ENCODE measurements around the gene ATP1A4.
A peak's percentile ranks its signal among the peaks of the same experiment; 100 is the strongest.

ATP1A4 gene

GRCh38 chr1:160167580-160167979 is 16.2 kb downstream of the ATP1A4 start:
- no peak overlapping the region for H3K4me3 ChIP-seq (ENCODE audit: low read depth, low read length)
- DNase-seq (ENCODE audit: low read depth) = no peak

DNA sequence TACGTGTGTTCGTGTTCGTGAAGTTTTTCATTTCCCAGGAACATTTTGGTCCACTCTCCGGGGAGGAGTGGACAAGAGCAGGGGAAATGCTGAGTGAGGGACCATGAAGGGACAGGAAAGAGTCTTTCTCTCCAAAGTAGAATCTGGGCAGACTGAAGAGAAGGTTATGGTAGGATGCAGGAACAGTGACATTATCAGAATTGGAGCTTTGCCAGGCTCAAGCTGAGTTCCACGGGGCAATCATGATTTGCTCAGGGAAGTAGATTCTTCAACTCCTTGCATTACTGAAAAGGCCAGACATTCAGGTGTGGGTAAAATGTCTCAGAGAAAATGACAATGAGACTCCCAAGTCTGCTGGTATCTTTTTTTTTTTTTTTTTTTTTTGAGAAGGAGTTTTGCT is 16.6 kb downstream of the ATP1A4 start:
- no peak overlapping the region for H3K4me3 ChIP-seq (ENCODE audit: low read depth, low read length)
- DNase-seq (ENCODE audit: low read depth) = no peak

DNA sequence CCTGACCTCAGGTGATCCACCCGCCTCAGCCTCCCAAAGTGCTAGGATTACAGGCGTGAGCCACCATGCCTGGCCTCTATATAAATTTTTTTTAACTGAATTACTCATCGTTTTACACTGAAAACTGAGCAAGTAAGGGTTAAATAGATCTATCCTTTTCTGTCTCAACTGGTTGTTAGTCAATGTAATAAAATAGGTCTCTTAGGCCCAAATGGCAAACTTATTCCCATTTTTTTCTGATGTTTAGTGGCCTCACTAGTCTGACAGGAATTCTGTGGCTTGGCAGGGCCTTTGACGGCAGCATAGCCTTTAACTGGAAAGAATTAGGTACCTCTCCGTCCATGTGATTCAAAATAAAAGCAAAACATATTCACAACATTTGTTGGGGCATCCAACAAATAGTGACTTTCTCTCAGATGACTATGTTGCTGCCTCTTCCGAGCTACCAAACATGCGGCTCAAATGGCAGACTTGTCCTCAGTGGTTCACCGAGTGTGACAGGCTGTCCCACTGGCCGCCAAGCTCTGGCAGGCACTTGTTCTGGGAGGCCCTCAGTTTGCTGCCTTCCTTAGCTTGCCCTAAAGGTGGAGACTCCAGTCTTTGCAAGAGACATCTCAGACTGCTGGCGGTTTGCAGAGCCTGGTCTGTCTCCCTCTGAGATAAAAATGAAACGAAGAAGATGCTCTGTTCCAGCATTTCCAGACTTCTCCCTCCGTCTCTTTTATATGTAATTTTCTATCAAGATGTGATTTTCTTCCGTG is 17.4 kb downstream of the ATP1A4 start:
- H3K4me3 ChIP-seq (ENCODE audit: low read depth, low read length) = no peak overlapping the region
- DNase-seq (ENCODE audit: low read depth) = no peak

DNA sequence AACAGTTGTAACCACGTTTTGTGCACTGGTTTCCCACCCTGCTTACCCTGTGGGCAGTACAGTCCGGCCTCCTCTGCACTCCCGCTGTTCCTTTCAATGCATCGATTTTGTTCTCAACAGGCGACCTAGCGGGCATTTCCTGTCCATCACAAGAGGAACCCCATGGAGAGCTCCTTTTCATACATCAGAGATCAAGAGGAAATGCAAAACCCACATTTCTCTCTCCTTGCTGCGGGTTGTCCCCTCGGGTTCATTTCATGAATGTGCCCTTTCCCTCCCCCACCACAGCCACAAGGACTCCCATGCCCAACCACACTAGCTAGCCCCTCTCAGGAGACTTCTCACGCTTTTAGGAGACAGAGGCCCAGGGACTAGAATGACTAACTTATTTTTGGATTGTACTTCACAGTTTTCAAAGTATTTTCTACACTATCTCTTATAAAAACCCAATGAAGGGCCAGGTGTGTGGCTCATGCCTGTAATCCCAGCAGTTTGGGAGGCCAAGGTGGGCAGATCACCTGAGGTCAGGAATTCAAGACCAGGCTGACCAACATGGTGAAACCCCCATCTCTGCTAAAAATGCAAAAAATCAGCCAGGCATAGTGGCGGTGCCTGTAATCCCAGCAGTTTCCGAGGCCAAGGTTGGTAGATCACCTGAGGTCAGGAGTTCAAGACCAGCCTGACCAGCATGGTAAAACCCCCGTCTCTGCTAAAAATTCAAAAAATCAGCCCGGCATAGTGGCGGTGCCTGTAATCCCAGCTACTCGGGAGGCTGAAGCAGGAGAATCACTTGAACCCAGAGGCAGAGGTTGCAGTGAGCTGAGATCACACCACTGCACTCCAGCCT is 18.4 kb downstream of the ATP1A4 start:
- no peak for DNase-seq (ENCODE audit: low read depth)
- H3K4me3 ChIP-seq (ENCODE audit: low read depth, low read length) = no peak overlapping the region

DNA sequence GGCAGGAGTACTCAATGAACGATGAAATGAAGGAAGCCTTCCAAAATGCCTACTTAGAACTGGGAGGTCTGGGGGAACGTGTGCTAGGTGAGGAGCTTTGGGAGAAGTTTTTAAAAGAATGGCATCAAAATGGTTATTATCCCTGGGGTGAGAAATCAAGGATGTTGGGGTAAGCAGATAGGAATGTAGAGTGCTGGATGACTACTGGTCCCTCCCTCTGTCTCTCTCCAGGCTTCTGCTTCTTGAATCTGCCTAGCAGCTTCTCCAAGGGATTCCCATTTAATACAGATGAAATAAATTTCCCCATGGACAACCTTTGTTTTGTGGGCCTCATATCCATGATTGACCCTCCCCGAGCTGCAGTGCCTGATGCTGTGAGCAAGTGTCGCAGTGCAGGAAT is 20.0 kb downstream of the ATP1A4 start:
- no peak for DNase-seq (ENCODE audit: low read depth)
- H3K4me3 ChIP-seq (ENCODE audit: low read depth, low read length) = no peak overlapping the region

GRCh38 chr1:160171980-160172379 is 20.6 kb downstream of the ATP1A4 start:
- DNase-seq (ENCODE audit: low read depth) = no peak
- H3K4me3 ChIP-seq (ENCODE audit: low read depth, low read length) = no peak overlapping the region

DNA sequence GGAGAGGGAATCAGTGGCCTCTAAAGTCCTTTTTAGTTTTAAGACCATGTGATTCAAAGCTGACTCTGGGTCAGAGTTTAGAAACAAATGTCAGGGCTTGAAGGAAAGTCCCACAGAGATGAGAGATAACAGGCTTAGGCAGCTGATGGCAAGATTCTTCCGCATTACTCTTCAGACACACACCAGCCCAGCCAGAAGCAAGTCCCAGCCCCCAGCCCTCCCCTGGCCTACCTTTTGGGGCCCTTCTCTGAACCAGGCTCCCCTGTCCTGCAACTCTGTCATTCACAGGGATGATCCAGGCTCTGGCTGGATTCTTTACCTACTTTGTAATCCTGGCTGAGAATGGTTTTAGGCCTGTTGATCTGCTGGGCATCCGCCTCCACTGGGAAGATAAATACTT is 25.8 kb downstream of the ATP1A4 start:
- DNase-seq (ENCODE audit: low read depth) = no peak
- H3K4me3 ChIP-seq (ENCODE audit: low read depth, low read length) = no peak overlapping the region

GRCh38 chr1:160177667-160178066 is 26.3 kb downstream of the ATP1A4 start:
- no peak overlapping the region for H3K4me3 ChIP-seq (ENCODE audit: low read depth, low read length)
- DNase-seq (ENCODE audit: low read depth) = no peak

- no peak for DNase-seq (ENCODE audit: low read depth)
- H3K4me3 ChIP-seq (ENCODE audit: low read depth, low read length) = no peak overlapping the region
Measured at GRCh38 chr1:160178731-160179130, 27.3 kb downstream of the ATP1A4 start.

- DNase-seq (ENCODE audit: low read depth) = no peak
- no peak overlapping the region for H3K4me3 ChIP-seq (ENCODE audit: low read depth, low read length)
Measured at GRCh38 chr1:160179336-160179735, 27.9 kb downstream of the ATP1A4 start.

- H3K4me3 ChIP-seq (ENCODE audit: low read depth, low read length) = no peak overlapping the region
- no peak for DNase-seq (ENCODE audit: low read depth)
Measured at GRCh38 chr1:160186246-160186645, 34.8 kb downstream of the ATP1A4 start.

- no peak overlapping the region for H3K4me3 ChIP-seq (ENCODE audit: low read depth, low read length)
- no peak for DNase-seq (ENCODE audit: low read depth)
Measured at GRCh38 chr1:160186729-160187128, 35.3 kb downstream of the ATP1A4 start.

DNA sequence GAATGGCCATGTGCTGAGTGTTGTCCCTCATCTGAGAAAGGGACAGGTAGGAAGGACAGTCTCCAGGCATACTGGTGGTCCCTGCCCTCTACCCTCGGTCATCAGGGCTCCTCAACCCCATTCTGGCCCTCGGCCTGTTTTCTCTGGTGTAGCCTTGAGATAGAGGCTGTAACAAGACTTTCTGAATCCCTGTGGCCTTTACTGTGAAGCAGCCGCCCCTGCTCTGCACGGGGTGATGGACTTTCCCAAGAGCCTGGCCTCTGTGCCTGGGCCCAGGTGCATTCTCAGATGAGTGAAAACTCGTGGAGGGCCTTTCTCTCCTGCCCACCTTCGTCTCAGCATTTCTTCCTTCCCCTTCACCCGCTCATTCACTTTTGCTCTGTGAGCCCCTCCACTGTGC is 36.0 kb downstream of the ATP1A4 start:
- H3K4me3 ChIP-seq (ENCODE audit: low read depth, low read length) = no peak overlapping the region
- DNase-seq (ENCODE audit: low read depth) = no peak

- DNase-seq (ENCODE audit: low read depth) = no peak
- H3K4me3 ChIP-seq (ENCODE audit: low read depth, low read length) = no peak overlapping the region
Measured at GRCh38 chr1:160188341-160188740, 36.9 kb downstream of the ATP1A4 start.

- DNase-seq (ENCODE audit: low read depth) = no peak
Measured at GRCh38 chr1:160189649-160190625, 38.5 kb downstream of the ATP1A4 start, which contains the start of gene CASQ1. Gene CASQ1 (plus strand): TSS chr1:160190575. CDS start chr1:160190752, 177 bp downstream.

DNA sequence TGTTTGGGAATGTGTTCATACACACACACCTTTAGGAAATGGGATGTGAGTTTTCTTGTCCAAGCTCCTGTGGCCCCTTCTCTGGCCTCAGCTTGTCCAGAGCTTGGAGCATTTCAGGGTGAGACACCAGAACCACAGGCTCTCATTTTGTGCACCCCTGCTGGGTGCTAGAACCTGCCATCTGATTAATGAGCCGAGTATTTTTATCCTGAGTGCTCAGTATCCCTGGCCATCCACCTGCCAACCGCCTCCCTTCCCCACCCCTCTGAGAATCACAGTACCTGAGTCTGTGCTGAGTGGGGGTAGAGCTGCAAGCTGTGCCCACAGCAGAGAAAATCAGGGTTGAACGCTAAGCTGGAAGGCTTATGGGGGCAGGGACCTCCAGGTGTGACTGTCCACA is 40.4 kb downstream of the ATP1A4 start:
- no peak for DNase-seq (ENCODE audit: low read depth)
- H3K4me3 ChIP-seq (ENCODE audit: low read depth, low read length) = no peak overlapping the region

More at GRCh38 chr1:160189649-160190625, 38.5 kb downstream of the ATP1A4 start, which contains the start of gene CASQ1:
- H3K4me3 ChIP-seq (ENCODE audit: low read depth, low read length) = no peak within 1 kb of the TSS

DNA sequence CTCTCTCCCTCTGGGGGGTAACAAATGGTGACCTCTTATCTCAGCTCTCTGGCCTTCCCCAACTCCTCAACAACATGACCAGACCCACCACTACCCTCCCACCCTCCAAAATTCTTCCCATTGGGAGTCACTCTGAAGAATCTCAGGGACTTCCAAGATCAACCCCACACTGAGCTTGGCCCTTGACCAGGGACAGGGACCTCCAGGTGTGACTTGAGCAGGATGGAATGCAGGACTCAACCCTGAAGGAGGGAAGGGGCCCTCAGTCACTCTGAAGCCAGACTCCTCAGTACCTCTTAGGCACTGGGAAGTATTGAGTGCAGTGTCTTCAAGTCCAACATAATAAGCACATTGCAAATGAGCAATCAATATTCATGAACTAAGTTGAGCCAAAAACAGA is 40.8 kb downstream of the ATP1A4 start:
- DNase-seq (ENCODE audit: low read depth) = no peak
- H3K4me3 ChIP-seq (ENCODE audit: low read depth, low read length) = no peak overlapping the region

DNA sequence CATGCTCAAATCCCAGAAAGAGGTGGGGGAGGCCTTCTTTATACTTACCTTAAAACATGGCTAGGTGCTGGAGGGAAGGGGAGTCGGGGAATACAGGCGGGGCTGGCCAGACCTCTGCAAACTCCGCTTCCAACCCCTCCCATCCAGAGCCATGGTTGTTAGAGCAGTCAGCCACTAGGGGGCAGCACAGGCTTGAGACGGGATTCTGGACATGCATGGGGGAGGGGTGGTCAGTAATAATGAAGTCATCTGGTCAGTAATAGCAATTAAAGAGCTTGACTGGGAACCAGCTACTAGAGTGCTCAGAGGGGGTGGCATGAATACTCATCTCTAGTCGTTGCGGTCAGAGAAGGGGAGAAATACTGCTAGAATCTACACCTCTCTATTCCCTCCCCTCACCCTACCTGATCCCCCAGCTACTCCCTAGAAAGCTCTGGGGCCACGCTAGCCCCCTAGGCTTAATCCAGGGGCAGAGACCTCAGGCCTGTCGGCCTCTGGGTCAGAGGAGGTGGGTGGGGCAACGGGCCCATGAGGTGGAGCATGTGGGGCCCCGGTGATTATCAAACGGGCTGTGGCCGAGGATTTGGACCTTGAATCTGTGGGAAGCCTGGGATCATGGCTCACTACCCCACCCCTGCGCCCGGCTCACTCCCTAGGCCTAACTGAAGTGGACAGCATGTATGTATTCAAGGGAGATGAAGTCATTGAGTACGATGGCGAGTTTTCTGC is 41.9 kb downstream of the ATP1A4 start:
- no peak overlapping the region for H3K4me3 ChIP-seq (ENCODE audit: low read depth, low read length)
- peak; percentile 61 for DNase-seq (ENCODE audit: low read depth)

Data from skeletal muscle cell (primary cell).